Hepatocyte (in vitro differentiated cells): ENCODE results near the gene PGC. TPM values are rescaled to one million over a fixed set of nuclear protein-coding genes. Genes with fewer than 3 reads are reported as not detected.

ENCODE experiments used
- DNase-seq: peaks from one replicate; pipeline ENCODE4 v3.0.0-alpha.2; 2016; ENCODE audit warnings: low spot score
- H2AFZ ChIP-seq: fragments of 200-600 bp; sonication (generic); 2 replicates; pipeline ENCODE4 v1.6.0; 2016; ENCODE audit warnings: antibody characterized with exemption, mild to moderate bottlenecking
- H3K27ac ChIP-seq: fragments of 200-600 bp; sonication (generic); 2 replicates; pipeline ENCODE4 v1.5.1; 2016; ENCODE audit warnings: mild to moderate bottlenecking
- H3K27me3 ChIP-seq: fragments of 200-600 bp; sonication (generic); 2 replicates; pipeline ENCODE4 v1.6.1; 2016
- H3K36me3 ChIP-seq: fragments of 200-600 bp; sonication (generic); replicated peaks from 2 replicates; pipeline ENCODE4 v1.5.1; 2016; ENCODE audit warnings: low read depth; ENCODE audit not compliant: insufficient read depth
- H3K4me1 ChIP-seq: fragments of 200-600 bp; sonication (generic); 2 replicates; pipeline ENCODE4 v1.5.1; 2016; ENCODE audit warnings: mild to moderate bottlenecking, moderate library complexity; ENCODE audit not compliant: insufficient read depth
- H3K4me2 ChIP-seq: fragments of 200-600 bp; sonication (generic); 2 replicates; pipeline ENCODE4 v1.6.0; 2016
- H3K4me3 ChIP-seq: fragments of 200-600 bp; sonication (generic); 2 replicates; pipeline ENCODE4 v1.5.1; 2016; ENCODE audit warnings: mild to moderate bottlenecking
- H3K79me2 ChIP-seq: fragments of 200-600 bp; sonication (generic); 2 replicates; pipeline ENCODE4 v1.6.0; 2017; ENCODE audit warnings: mild to moderate bottlenecking
- H3K9me2 ChIP-seq: fragments of 200-600 bp; sonication (generic); replicated peaks from 2 replicates; pipeline ENCODE4 v1.6.0; 2017; ENCODE audit warnings: mild to moderate bottlenecking; ENCODE audit not compliant: insufficient read depth
- H3K9me3 ChIP-seq: fragments of 200-600 bp; sonication (generic); 2 replicates; pipeline ENCODE4 v1.5.1; 2016; ENCODE audit warnings: low read depth, mild to moderate bottlenecking
- H4K20me1 ChIP-seq: fragments of 200-600 bp; sonication (generic); 2 replicates; pipeline ENCODE4 v1.6.0; 2016; ENCODE audit warnings: mild to moderate bottlenecking; ENCODE audit not compliant: insufficient read depth, poor library complexity, severe bottlenecking
- CTCF ChIP-seq: fragments of 200-600 bp; sonication (generic); IDR thresholded peaks from 2 replicates; pipeline ENCODE4 v1.5.1; 2016; ENCODE audit warnings: antibody characterized with exemption, mild to moderate bottlenecking; ENCODE audit not compliant: poor library complexity
- EZH2 ChIP-seq: fragments of 200-600 bp; sonication (generic); IDR thresholded peaks from 2 replicates; pipeline ENCODE4 v1.6.1; 2016; ENCODE audit warnings: antibody characterized with exemption, mild to moderate bottlenecking, borderline replicate concordance
- EZH2phosphoT487 ChIP-seq: fragments of 200-600 bp; sonication (generic); IDR thresholded peaks from one replicate; pipeline ENCODE4 v1.6.1; 2018; ENCODE audit warnings: antibody characterized with exemption, mild to moderate bottlenecking, low read depth, moderate library complexity; ENCODE audit not compliant: unreplicated experiment, severe bottlenecking
- WGBS: methylation state at CpG from one replicate; pipeline ENCODE4 v1.1.6; 2016; ENCODE audit warnings: low lambda C conversion rate; ENCODE audit errors: missing lambda C conversion rate; 5-methylcytosine and 5-hydroxymethylcytosine counted together
- polyA plus RNA-seq: library from polyadenylated mRNA; unstranded; fragments of >200 nt; fragmentation: Nextera tagmentation; extraction: Ambion mirVana; gene quantifications from 2 replicates; pipeline ENCODE4 v1.2.1, GENCODE V29; 2016
- total RNA-seq: library from RNA; depleted of rRNA; stranded (reverse); fragments of >200 nt; gene quantifications from 2 replicates; pipeline ENCODE4 v1.2.3, GENCODE V29; 2014

Gene PGC
- total and polyA plus RNA-seq, 2 experiments from 2014 or later: 109 to 114 TPM

GRCh38 chr6:41724586-41725501 lies 22.4 kb downstream of the PGC start:
- Histone ChIP-seq H3K4me2 (peak overlapping the region; percentile 63), H3K4me3 (no peak overlapping the region), H3K79me2 (peaks cover 61% of the 10 kb centered on the region), H3K27ac (peak overlapping the region; percentile 92), H2AFZ (no peak overlapping the region), H3K9me2 (no peaks in the 10 kb centered on the region), H3K9me3 (no peaks in the 10 kb centered on the region), H3K36me3 (no peaks in the 10 kb centered on the region), H4K20me1 (no peaks in the 10 kb centered on the region), H3K27me3 (no peaks in the 10 kb centered on the region), H3K4me1 (peaks cover 49% of the 10 kb centered on the region)
- DNase-seq: peak; percentile 56
- 60% methylated on average over 13 of the region's 13 CpGs for WGBS
- TF ChIP-seq EZH2: no peak
- no peak for TF ChIP-seq EZH2phosphoT487
- TF ChIP-seq CTCF: no peak

GRCh38 chr6:41724228-41724580 lies 23.0 kb downstream of the PGC start:
- H3K4me2 ChIP-seq: peak overlapping the region; percentile 63
- no peaks in the 10 kb centered on the region for H3K9me2 ChIP-seq
- no peaks in the 10 kb centered on the region for H3K27me3 ChIP-seq
- H2AFZ ChIP-seq: no peak overlapping the region
- H3K4me1 ChIP-seq: peaks cover 46% of the 10 kb centered on the region
- H3K27ac ChIP-seq: peak overlapping the region; percentile 92
- peaks cover 57% of the 10 kb centered on the region for H3K79me2 ChIP-seq
- no peak for TF ChIP-seq EZH2phosphoT487
- no peak for TF ChIP-seq CTCF
- no peak for TF ChIP-seq EZH2
- H3K4me3 ChIP-seq: no peak overlapping the region
- H4K20me1 ChIP-seq: no peaks in the 10 kb centered on the region
- peak; percentile 41 for DNase-seq
- no peaks in the 10 kb centered on the region for H3K36me3 ChIP-seq
- 48% methylated on average over 7 of the region's 7 CpGs for WGBS
- H3K9me3 ChIP-seq: no peaks in the 10 kb centered on the region

- Histone ChIP-seq H3K4me1 (peaks cover 41% of the 10 kb centered on the region), H3K9me2 (no peaks in the 10 kb centered on the region), H3K9me3 (no peaks in the 10 kb centered on the region), H4K20me1 (no peaks in the 10 kb centered on the region), H3K79me2 (peaks cover 58% of the 10 kb centered on the region), H3K27ac (peak overlapping the region; percentile 92), H3K36me3 (no peaks in the 10 kb centered on the region), H3K4me2 (peak overlapping the region; percentile 72), H2AFZ (no peak overlapping the region), H3K27me3 (no peaks in the 10 kb centered on the region), H3K4me3 (no peak overlapping the region)
- TF ChIP-seq EZH2 (no peak), EZH2phosphoT487 (no peak), CTCF (no peak)
- 49% methylated on average over 20 of the region's 21 CpGs for WGBS
- DNase-seq: peak; percentile 89
These were observed 23.5 kb downstream of the PGC start for GRCh38 chr6:41723530-41724227.
